Testis (tissue), 3 donors: ENCODE data around the gene THNSL1. TPM values are rescaled to one million over a fixed set of nuclear protein-coding genes. Genes with fewer than 3 reads are reported as not detected.

Experiments
- DNase-seq: peaks from one replicate; pipeline ENCODE4 v3.0.0-alpha.2; 2019
- H3K27ac ChIP-seq, 2 donors: fragments of 200-600 bp; sonication (generic); one replicate each; pipeline ENCODE4 v1.5.1; 2019
- H3K27me3 ChIP-seq: fragments of 200-600 bp; sonication (generic); one replicate; pipeline ENCODE4 v1.5.1; 2019
- H3K36me3 ChIP-seq: fragments of 200-600 bp; sonication (generic); one replicate; pipeline ENCODE4 v1.5.1; 2017; ENCODE audit warnings: low read depth; ENCODE audit errors: missing control alignments
- H3K4me1 ChIP-seq: fragments of 200-600 bp; sonication (generic); one replicate; pipeline ENCODE4 v1.5.1; 2019
- H3K4me3 ChIP-seq, 2 donors: fragments of 200-600 bp; sonication (generic); one replicate each; pipeline ENCODE4 v1.5.1; 2017 to 2019
- H3K9me3 ChIP-seq: fragments of 200-600 bp; sonication (generic); one replicate; pipeline ENCODE4 v1.5.1; 2017
- POLR2A ChIP-seq: fragments of 450-650 bp; IDR thresholded peaks from one replicate; pipeline ENCODE4 v1.6.1; 2017; ENCODE audit warnings: antibody characterized with exemption, mild to moderate bottlenecking, moderate library complexity
- WGBS, 2 donors: methylation state at CpG; one replicate each; pipeline ENCODE4 v1.1.5; 2018; 5-methylcytosine and 5-hydroxymethylcytosine counted together
- intact Hi-C: fragments of 100-400 bp; cut with DNase I; formaldehyde crosslinking; loops from one replicate; pipeline ENCODE4 v1.15.1; 2023; ENCODE audit warnings: low total_unique reads
- polyA plus RNA-seq: library from polyadenylated mRNA; stranded (reverse); fragments of 350-450 nt; fragmentation: Illumina TruSeq; extraction: RNeasy Lipid Tissue Mini Kit (QIAGEN cat#74804); gene quantifications from one replicate; pipeline ENCODE4 v1.2.3, GENCODE V29; 2014; ENCODE audit warnings: low read depth, low replicate concordance; ENCODE audit not compliant: insufficient read depth
- total RNA-seq, 2 donors: library from RNA; depleted of rRNA; stranded (reverse); fragments of >200 nt; gene quantifications; one replicate each; pipeline ENCODE4 v1.2.3, GENCODE V29; 2016
- TF ChIP-seq, protein P1 (sequence below), 3 experiments: fragments of 450-650 bp in 2 of 3; fragments of 200-600 bp in 1 of 3; sonication (generic) in 1 of 3; IDR thresholded peaks; one replicate each; pipeline ENCODE4 v1.5.1; 2016 to 2019; ENCODE audit warnings: antibody characterized with exemption in 3 of 3, mild to moderate bottlenecking in 2 of 3, moderate library complexity in 1 of 3

The THNSL1 gene
- total and polyA plus RNA-seq, 3 donors from 2014 or later = 6.7 to 9.6 (median 9.6) TPM

DNA sequence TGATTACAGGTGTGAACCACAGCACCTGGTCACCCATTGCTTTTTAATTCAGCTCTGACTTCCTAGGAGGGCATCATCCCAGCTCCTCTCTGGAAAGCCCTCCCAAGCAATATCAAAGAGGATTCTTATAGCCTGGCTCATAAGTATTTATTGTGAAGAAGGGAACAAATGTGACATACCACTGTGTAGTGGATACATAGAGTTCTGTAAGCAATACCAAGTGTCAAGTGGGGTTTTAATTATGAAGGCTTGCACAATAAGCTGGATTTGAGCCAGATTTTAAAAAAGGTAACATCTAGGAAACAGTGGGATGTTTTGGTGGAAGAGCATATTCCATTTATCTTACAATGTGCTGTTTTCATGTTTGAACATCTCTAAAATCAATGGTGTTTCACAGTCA, 45.0 kb upstream of the THNSL1 start:
- no peak for DNase-seq
- no peaks in the 10 kb centered on the region for H3K9me3 ChIP-seq

DNA sequence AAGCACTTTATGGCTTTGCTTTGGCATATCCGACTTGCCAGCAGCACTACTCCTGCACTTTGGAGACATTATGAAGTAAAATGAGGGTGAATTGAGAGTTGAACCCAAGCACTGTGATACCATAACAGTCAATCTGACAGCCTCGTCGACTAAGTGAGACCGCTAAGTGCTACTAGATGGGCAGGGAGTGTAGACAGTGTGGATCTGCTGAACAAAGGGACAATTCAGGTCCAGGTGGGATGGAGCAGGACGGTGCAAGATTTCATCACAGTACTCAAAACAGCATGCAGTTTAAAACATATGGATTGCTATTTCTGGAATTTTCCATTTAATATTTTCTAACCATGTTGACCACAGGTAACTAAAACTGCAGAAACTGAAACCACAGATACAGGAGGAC, 43.2 kb upstream of the THNSL1 start:
- intact Hi-C loops = no loop called here
- TF ChIP-seq, protein P1, sequence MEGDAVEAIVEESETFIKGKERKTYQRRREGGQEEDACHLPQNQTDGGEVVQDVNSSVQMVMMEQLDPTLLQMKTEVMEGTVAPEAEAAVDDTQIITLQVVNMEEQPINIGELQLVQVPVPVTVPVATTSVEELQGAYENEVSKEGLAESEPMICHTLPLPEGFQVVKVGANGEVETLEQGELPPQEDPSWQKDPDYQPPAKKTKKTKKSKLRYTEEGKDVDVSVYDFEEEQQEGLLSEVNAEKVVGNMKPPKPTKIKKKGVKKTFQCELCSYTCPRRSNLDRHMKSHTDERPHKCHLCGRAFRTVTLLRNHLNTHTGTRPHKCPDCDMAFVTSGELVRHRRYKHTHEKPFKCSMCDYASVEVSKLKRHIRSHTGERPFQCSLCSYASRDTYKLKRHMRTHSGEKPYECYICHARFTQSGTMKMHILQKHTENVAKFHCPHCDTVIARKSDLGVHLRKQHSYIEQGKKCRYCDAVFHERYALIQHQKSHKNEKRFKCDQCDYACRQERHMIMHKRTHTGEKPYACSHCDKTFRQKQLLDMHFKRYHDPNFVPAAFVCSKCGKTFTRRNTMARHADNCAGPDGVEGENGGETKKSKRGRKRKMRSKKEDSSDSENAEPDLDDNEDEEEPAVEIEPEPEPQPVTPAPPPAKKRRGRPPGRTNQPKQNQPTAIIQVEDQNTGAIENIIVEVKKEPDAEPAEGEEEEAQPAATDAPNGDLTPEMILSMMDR (IDR thresholded peaks at IDR 0.05) = no peak
- no peaks in the 10 kb centered on the region for H3K9me3 ChIP-seq
- no peak for DNase-seq
- no peak overlapping the region for H3K27ac ChIP-seq
- no peaks in the 10 kb centered on the region for H3K27me3 ChIP-seq
- no peaks in the 10 kb centered on the region for H3K36me3 ChIP-seq
- WGBS, 2 donors = 81 to 84% methylated on average over 5 of the region's 5 CpGs
- no peaks in the 10 kb centered on the region for H3K4me1 ChIP-seq
- H3K4me3 ChIP-seq = no peak overlapping the region

More for the DNA sequence above, 45.0 kb upstream of the THNSL1 start:
- Histone ChIP-seq H3K27ac (no peak overlapping the region), H3K36me3 (no peaks in the 10 kb centered on the region), H3K4me3 (no peak overlapping the region), H3K4me1 (no peaks in the 10 kb centered on the region), H3K27me3 (no peaks in the 10 kb centered on the region)
- no peak for TF ChIP-seq POLR2A
- TF ChIP-seq, protein P1 (IDR thresholded peaks at IDR 0.05) = no peak
- intact Hi-C loops = no loop called here

DNA sequence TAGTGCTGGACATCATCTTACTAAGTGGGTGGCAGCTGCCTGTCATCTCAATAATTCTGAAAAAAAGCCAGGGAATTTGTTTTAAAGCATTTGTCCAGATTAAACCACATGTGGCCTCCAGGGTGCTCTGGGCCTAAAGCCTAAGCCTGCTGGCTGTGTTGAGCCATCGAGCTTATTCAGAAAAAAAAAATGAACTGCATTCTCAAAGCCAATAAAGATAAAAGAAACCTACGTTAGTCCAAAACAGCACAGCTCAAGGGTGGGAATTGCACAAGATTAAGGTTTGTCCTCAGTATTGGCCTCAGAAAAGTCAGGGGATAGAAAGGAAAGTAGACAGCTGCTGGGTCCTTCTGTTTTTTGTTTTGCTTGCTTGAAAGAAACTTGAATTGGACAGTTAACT, 41.4 kb upstream of the THNSL1 start:
- Histone ChIP-seq H3K27me3 (no peaks in the 10 kb centered on the region), H3K9me3 (no peaks in the 10 kb centered on the region), H3K36me3 (no peaks in the 10 kb centered on the region), H3K27ac (peak overlapping the region in 1 of 2 donors; percentile 54), H3K4me1 (no peaks in the 10 kb centered on the region), H3K4me3 (no peak overlapping the region)
- intact Hi-C loops = no loop called here
- DNase-seq = peak; percentile 55
- WGBS, 2 donors = 36 to 50% methylated on average over 2 of the region's 2 CpGs
- TF ChIP-seq POLR2A = no peak
- TF ChIP-seq, protein P1 (IDR thresholded peaks at IDR 0.05) = no peak

DNA sequence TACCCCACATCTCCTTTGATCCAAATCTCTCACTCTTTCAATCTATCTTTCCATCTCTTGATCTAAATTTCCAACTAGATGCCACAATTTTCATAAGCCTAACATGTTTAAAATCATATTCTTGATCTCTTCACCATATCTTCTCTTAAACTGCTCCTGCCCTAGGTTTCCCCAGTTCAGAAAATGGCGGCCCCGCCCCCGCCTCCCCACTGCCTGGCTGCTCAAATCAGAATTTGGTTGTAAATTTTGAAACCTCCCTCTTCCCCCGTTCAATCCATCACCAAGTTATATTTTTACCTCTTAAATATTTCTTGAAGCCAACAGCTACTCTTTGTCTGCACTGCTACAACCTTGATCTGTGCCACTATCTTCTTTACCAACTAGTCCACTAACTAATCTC, 36.7 kb upstream of the THNSL1 start:
- no peak for DNase-seq
- intact Hi-C loops = no loop called here
- Histone ChIP-seq H3K27ac (no peak overlapping the region), H3K4me1 (no peaks in the 10 kb centered on the region), H3K27me3 (no peaks in the 10 kb centered on the region), H3K4me3 (no peak overlapping the region), H3K36me3 (no peaks in the 10 kb centered on the region), H3K9me3 (no peaks in the 10 kb centered on the region)
- WGBS, 2 donors = 88 to 90% methylated on average over 4 of the region's 4 CpGs
- TF ChIP-seq POLR2A = no peak
- TF ChIP-seq, protein P1 (IDR thresholded peaks at IDR 0.05) = no peak

DNA sequence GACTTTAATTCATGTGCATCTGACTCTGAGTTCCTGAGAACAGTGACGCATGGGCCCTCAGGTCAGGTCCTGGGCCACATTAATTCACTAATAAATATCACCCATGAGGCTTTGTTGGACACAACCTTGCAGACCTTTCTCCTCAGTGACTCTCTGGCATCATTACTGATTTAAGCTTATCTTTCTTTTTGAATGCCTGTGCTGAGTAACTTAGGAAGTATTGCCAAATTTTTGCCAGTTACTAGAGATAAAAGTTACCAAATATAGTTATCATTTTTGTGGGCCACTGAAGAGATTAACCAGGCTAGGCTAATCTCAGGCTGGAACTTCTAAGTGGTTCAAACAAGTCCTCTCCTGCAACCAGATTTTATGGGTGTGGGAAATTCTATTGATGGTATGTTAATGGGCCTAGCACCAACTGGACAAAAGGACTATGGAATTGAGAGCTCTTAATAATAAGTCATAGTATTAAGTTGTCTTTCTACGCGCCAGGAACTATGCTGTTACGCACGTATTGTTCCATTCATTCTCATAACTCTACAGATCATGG, 35.2 kb upstream of the THNSL1 start:
- DNase-seq = no peak
- no peaks in the 10 kb centered on the region for H3K27me3 ChIP-seq
- intact Hi-C loops = no loop called here
- H3K9me3 ChIP-seq = no peaks in the 10 kb centered on the region
- TF ChIP-seq, protein P1 (IDR thresholded peaks at IDR 0.05) = no peak
- no peak for TF ChIP-seq POLR2A
- no peaks in the 10 kb centered on the region for H3K36me3 ChIP-seq
- 87% methylated on average over 5 of the region's 5 CpGs for whole genome bisulfite sequencing, 2 donors
- no peak overlapping the region for H3K4me3 ChIP-seq
- H3K27ac ChIP-seq = no peak overlapping the region
- H3K4me1 ChIP-seq = no peaks in the 10 kb centered on the region
